SK-N-SH (cell line): ENCODE measurements around the gene NFYA. TPM values are rescaled to one million over a fixed set of nuclear protein-coding genes. Genes with fewer than 3 reads are reported as not detected.
A peak's percentile ranks its signal among the peaks of the same experiment; 100 is the strongest.

Experiments used
- CTCF ChIA-PET: fragments of 300-600, 350-600 bp; formaldehyde crosslinking; extraction: SDS; loops from one replicate; lab custom pipeline; 2021; lab: Yijun Ruan, JAX
- POLR2A ChIA-PET: fragments of 350-600 bp; sonication (Branson Sonifier 250); formaldehyde crosslinking; extraction: SDS; loops from one replicate; lab custom pipeline; 2020; ENCODE audit warnings: antibody characterized with exemption, inconsistent platforms; lab: Yijun Ruan, JAX
- DNase-seq: peaks from one replicate; pipeline ENCODE4 v3.0.0; 2012
- H2AFZ ChIP-seq: fragments of 200-600 bp; sonication (generic); 2 replicates; pipeline ENCODE4 v1.8.1; 2016; ENCODE audit warnings: antibody characterized with exemption, mild to moderate bottlenecking, low read depth
- H3F3A ChIP-seq: fragments of 200-600 bp; sonication (generic); replicated peaks from 2 replicates; pipeline ENCODE3; 2016; ENCODE audit warnings: antibody characterized with exemption, mild to moderate bottlenecking; ENCODE audit not compliant: insufficient read depth
- H3K27ac ChIP-seq, 2 experiments: fragments of 200-500 bp in 1 of 2; fragments of 200-600 bp in 1 of 2; sonication (Bioruptor generic) in 1 of 2; sonication (generic), shearing (Covaris generic) in 1 of 2; 2 replicates each; pipeline versions ENCODE4 v1.5.1 to v1.6.1; 2014 to 2016; ENCODE audit warnings: low read depth in 2 of 2, inconsistent platforms in 1 of 2, low read length in 1 of 2, mild to moderate bottlenecking in 1 of 2, mixed read lengths in 1 of 2
- H3K27me3 ChIP-seq: fragments of 200-600 bp; sonication (generic), shearing (Covaris generic); 2 replicates; pipeline ENCODE4 v1.6.1; 2016; ENCODE audit warnings: mixed run types; ENCODE audit not compliant: insufficient read depth
- H3K36me3 ChIP-seq, 2 experiments: fragments of 200-500 bp in 1 of 2; fragments of 200-600 bp in 1 of 2; sonication (Bioruptor generic) in 1 of 2; sonication (generic) in 1 of 2; replicated peaks in 1 of 2; 2 replicates each; pipeline versions ENCODE3 to v1.5.1; 2014 to 2016; ENCODE audit warnings: low read length in 1 of 2, mild to moderate bottlenecking in 1 of 2; ENCODE audit not compliant: insufficient read depth in 2 of 2, control insufficient read depth in 1 of 2
- H3K4me1 ChIP-seq, 2 experiments: fragments of 200-500 bp in 1 of 2; fragments of 200-600 bp in 1 of 2; sonication (Bioruptor generic) in 1 of 2; sonication (generic), shearing (Covaris generic) in 1 of 2; 2 replicates each; pipeline versions ENCODE4 v1.5.1 to v1.6.1; 2014 to 2016; ENCODE audit warnings: low read depth in 1 of 2, low read length in 1 of 2, mixed run types in 1 of 2; ENCODE audit not compliant: insufficient read depth in 2 of 2, control insufficient read depth in 1 of 2
- H3K4me2 ChIP-seq: fragments of 200-600 bp; sonication (generic), shearing (Covaris generic); 2 replicates; pipeline ENCODE4 v1.6.1; 2017; ENCODE audit warnings: mixed run types
- H3K4me3 ChIP-seq, 2 experiments: fragments of 200-500 bp in 1 of 2; fragments of 200-600 bp in 1 of 2; sonication (Bioruptor generic) in 1 of 2; sonication (generic), shearing (Covaris generic) in 1 of 2; 2 replicates each; pipeline versions ENCODE4 v1.5.1 to v1.8.1; 2014 to 2016; ENCODE audit warnings: low read depth in 2 of 2, inconsistent platforms in 1 of 2, low read length in 1 of 2, mild to moderate bottlenecking in 1 of 2, mixed read lengths in 1 of 2, moderate library complexity in 1 of 2
- H3K79me2 ChIP-seq: fragments of 200-600 bp; sonication (generic); 2 replicates; pipeline ENCODE4 v1.8.1; 2017; ENCODE audit warnings: mild to moderate bottlenecking; ENCODE audit not compliant: insufficient read depth
- H3K9ac ChIP-seq: fragments of 200-600 bp; sonication (generic); 2 replicates; pipeline ENCODE4 v1.6.1; 2017; ENCODE audit warnings: mixed run types
- H3K9me2 ChIP-seq: fragments of 200-600 bp; sonication (generic); 2 replicates; pipeline ENCODE4 v1.6.1; 2017; ENCODE audit warnings: mixed run types
- H3K9me3 ChIP-seq: fragments of 200-600 bp; sonication (generic); 2 replicates; pipeline ENCODE4 v1.6.1; 2017; ENCODE audit warnings: mixed run types, mild to moderate bottlenecking, moderate library complexity
- H4K20me1 ChIP-seq: fragments of 200-600 bp; sonication (generic); 2 replicates; pipeline ENCODE4 v1.6.1; 2017; ENCODE audit warnings: mild to moderate bottlenecking, mixed run types; ENCODE audit not compliant: insufficient read depth
- EP300 ChIP-seq, 2 experiments: IDR thresholded peaks; 2 replicates each; pipeline versions ENCODE4 v1.4.0 to v1.6.1; 2012; ENCODE audit warnings: borderline replicate concordance in 1 of 2, low read depth in 1 of 2, low read length in 1 of 2
- FOXJ3 ChIP-seq: sonication (generic); formaldehyde crosslinking; IDR thresholded peaks from 2 replicates; pipeline ENCODE4 v1.5.1; 2020; ENCODE audit warnings: mild to moderate bottlenecking, missing genetic modification reagents
- GABPA ChIP-seq: IDR thresholded peaks from 2 replicates; pipeline ENCODE4 v1.4.0; 2012; ENCODE audit warnings: low read depth, mild to moderate bottlenecking
- GATA2 ChIP-seq: sonication (generic); formaldehyde crosslinking; IDR thresholded peaks from 2 replicates; pipeline ENCODE4 v1.5.0; 2020; ENCODE audit warnings: mild to moderate bottlenecking, missing genetic modification reagents
- JUND ChIP-seq: IDR thresholded peaks from 2 replicates; pipeline ENCODE4 v1.4.0; 2012
- NFIC ChIP-seq: IDR thresholded peaks from 2 replicates; pipeline ENCODE4 v1.4.0; 2012; ENCODE audit warnings: borderline replicate concordance
- NRF1 ChIP-seq: IDR thresholded peaks from 2 replicates; pipeline ENCODE4 v1.6.1; 2012; ENCODE audit warnings: low read depth, mild to moderate bottlenecking, low read length
- POLR2AphosphoS5 ChIP-seq: IDR thresholded peaks from 2 replicates; pipeline ENCODE4 v1.6.1; 2012; ENCODE audit warnings: low read depth, low read length
- RFX5 ChIP-seq: IDR thresholded peaks from 2 replicates; pipeline ENCODE4 v1.6.1; 2012; ENCODE audit warnings: mild to moderate bottlenecking, improper control_type of control experiment, low read length
- TCF12 ChIP-seq: IDR thresholded peaks from 2 replicates; pipeline ENCODE4 v1.4.0; 2012
- TEAD4 ChIP-seq: IDR thresholded peaks from 2 replicates; pipeline ENCODE4 v1.4.0; 2012; ENCODE audit warnings: mild to moderate bottlenecking, borderline replicate concordance; ENCODE audit not compliant: insufficient read depth
- WGBS: methylation state at CpG from one replicate; pipeline ENCODE4 v1.1.6; 2017; ENCODE audit warnings: low lambda C conversion rate; 5-methylcytosine and 5-hydroxymethylcytosine counted together
- polyA plus RNA-seq, 3 experiments: library from polyadenylated mRNA; depleted of rRNA; stranded (reverse); fragments of >200 nt; gene quantifications; 2 replicates each; pipeline ENCODE4 v1.2.3, GENCODE V29; 2012
- TF ChIP-seq, protein P1 (sequence below): fragments of 200-600 bp; sonication (generic); IDR thresholded peaks from 2 replicates; pipeline ENCODE4 v1.6.1; 2017; ENCODE audit warnings: antibody characterized with exemption, mild to moderate bottlenecking, moderate library complexity
- TF ChIP-seq, protein P2 (sequence below): IDR thresholded peaks from 2 replicates; pipeline ENCODE4; 2012

NFYA gene
- polyA plus RNA-seq, 1 of the 3 experiments (the other 2 are of a cell fraction), result 6.8 TPM

DNA sequence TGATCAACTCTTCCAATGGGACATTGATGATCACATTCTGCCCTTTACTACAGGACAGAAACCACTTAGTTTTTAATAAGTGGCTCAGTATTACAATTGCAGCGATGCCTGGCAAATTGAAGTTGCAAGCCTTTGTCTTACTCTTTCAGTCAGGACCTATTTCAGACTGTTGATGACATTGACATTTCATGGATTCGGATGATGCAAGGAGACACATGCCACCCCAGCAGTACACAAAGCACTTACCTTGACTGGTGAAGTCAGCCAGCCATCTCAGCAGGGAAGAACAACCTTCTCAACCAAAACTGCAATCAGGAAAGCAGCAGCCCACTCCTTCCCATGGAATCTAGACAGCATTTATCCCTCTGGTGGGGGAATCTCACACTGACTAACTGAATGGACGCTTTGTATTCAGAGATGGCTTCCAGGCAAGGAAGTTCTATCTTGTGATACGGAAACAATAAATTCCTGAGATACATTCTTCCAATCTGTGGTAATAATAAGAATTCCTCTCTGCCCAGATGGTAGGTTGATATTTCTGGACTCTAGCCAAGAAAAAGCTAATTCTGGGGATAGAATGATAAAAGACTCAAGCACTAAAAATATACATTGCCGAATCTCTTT, 24.8 kb downstream of the NFYA start:
- Histone ChIP-seq H3K27me3 (no peaks in the 10 kb centered on the region), H3K9ac (no peak overlapping the region), H3F3A (peaks cover 16% of the 10 kb centered on the region), H3K4me1 (peaks cover 11 to 20% of the 10 kb centered on the region in 2 experiments), H3K36me3 (peaks cover 81 to 88% of the 10 kb centered on the region in 2 experiments), H3K4me2 (peak overlapping the region; percentile 33), H3K27ac (peak overlapping the region; percentile 62 to 66), H3K4me3 (no peak overlapping the region), H4K20me1 (0 out of 2 replicates have a peak, but pooled peaks cover 3% of the 10 kb centered on the region), H3K9me2 (no peaks in the 10 kb centered on the region), H3K9me3 (no peaks in the 10 kb centered on the region), H2AFZ (no peak overlapping the region), H3K79me2 (no peaks in the 10 kb centered on the region)
- no peak for DNase-seq
- WGBS, result 52% methylated on average over 5 of the region's 5 CpGs
- CTCF ChIA-PET, result no interaction called here
- TF ChIP-seq FOXJ3 (CRISPR knock-in tag) (no peak), NFIC (peak; percentile 88), TCF12 (peak; percentile 83), RFX5 (no peak), TEAD4 (peak; percentile 67; the same call in 1 of the 2 replicates), NRF1 (no peak), POLR2AphosphoS5 (peak; percentile 17; the same call in 1 of the 2 replicates), GATA2 (CRISPR knock-in tag) (no peak), JUND (peak; percentile 37), EP300 (IDR thresholded peaks at IDR 0.05; ENCODE audit: borderline replicate concordance in 1 of 2, low read depth in 1 of 2, low read length in 1 of 2) (peak in 1 of 2 experiments; percentile 39; a peak in 1 of 4 replicates)
- TF ChIP-seq, protein P1, sequence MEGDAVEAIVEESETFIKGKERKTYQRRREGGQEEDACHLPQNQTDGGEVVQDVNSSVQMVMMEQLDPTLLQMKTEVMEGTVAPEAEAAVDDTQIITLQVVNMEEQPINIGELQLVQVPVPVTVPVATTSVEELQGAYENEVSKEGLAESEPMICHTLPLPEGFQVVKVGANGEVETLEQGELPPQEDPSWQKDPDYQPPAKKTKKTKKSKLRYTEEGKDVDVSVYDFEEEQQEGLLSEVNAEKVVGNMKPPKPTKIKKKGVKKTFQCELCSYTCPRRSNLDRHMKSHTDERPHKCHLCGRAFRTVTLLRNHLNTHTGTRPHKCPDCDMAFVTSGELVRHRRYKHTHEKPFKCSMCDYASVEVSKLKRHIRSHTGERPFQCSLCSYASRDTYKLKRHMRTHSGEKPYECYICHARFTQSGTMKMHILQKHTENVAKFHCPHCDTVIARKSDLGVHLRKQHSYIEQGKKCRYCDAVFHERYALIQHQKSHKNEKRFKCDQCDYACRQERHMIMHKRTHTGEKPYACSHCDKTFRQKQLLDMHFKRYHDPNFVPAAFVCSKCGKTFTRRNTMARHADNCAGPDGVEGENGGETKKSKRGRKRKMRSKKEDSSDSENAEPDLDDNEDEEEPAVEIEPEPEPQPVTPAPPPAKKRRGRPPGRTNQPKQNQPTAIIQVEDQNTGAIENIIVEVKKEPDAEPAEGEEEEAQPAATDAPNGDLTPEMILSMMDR, result 0 out of 2 replicates have a peak, but pooled peaks have one; percentile 10
- TF ChIP-seq, protein P2, sequence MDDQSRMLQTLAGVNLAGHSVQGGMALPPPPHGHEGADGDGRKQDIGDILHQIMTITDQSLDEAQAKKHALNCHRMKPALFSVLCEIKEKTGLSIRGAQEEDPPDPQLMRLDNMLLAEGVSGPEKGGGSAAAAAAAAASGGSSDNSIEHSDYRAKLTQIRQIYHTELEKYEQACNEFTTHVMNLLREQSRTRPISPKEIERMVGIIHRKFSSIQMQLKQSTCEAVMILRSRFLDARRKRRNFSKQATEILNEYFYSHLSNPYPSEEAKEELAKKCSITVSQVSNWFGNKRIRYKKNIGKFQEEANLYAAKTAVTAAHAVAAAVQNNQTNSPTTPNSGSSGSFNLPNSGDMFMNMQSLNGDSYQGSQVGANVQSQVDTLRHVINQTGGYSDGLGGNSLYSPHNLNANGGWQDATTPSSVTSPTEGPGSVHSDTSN, result peak; percentile 9; the same call in 1 of the 2 replicates
- POLR2A ChIA-PET, result no interaction called here

DNA sequence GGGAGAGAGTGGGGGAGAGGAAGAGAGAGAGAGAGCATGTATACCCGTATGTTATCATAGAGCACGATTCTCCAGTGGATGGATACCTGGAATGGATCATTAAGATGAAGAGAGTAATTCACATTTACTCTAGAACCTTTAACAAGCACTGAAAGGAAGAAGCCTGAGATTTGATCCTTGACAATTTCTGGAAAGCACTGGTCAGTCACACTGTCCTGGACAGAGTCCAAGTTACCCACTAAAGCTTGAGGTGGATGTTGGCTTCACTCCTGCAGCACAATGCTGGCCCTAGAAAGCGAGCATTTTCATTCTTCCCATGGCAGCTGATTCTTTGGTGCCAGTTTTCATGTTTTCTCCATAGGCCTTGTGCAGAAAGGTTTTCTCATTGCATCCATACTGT, 25.6 kb downstream of the NFYA start:
- H3K9me2 ChIP-seq, result no peaks in the 10 kb centered on the region
- peak; percentile 26; the same call in 1 of the 2 replicates for TF ChIP-seq NFIC
- TF ChIP-seq GATA2 (CRISPR knock-in tag), result no peak
- TF ChIP-seq GABPA, result no peak
- H3F3A ChIP-seq, result peaks cover 16% of the 10 kb centered on the region
- H3K79me2 ChIP-seq, result no peaks in the 10 kb centered on the region
- H3K27me3 ChIP-seq, result no peaks in the 10 kb centered on the region
- H3K36me3 ChIP-seq, result peaks cover 73 to 80% of the 10 kb centered on the region in 2 experiments
- H3K4me2 ChIP-seq, result no peak overlapping the region
- ChIA-PET POLR2A (no interaction called here), CTCF (interaction anchor here (0.6 to 1.5 kb wide), 4 partner anchors 70 to 850 kb away, joined by 3 to 4 read pairs (median 3); no protein-coding TSS in a partner anchor)
- no peak overlapping the region for H2AFZ ChIP-seq
- H3K4me1 ChIP-seq, result peaks cover 11 to 20% of the 10 kb centered on the region in 2 experiments
- peak overlapping the region; percentile 62 to 66 for H3K27ac ChIP-seq
- WGBS, result 82% methylated on average over 3 of the region's 3 CpGs
- no peaks in the 10 kb centered on the region for H3K9me3 ChIP-seq
- H3K4me3 ChIP-seq, result no peak overlapping the region
- H3K9ac ChIP-seq, result no peak overlapping the region
- 0 out of 2 replicates have a peak, but pooled peaks cover 3% of the 10 kb centered on the region for H4K20me1 ChIP-seq
- DNase-seq, result no peak
